NCI-H1694 treated with DMSO at 0.1 percent for 48 hours (cell line): ENCODE data around the gene ZMYND8.
"Not testable (repeated sequence)": the region's sequence is repeated elsewhere in the genome, so short reads cannot be mapped to it uniquely, and the experiment has no call there.

Experiments used
- DNase-seq: peaks from one replicate; lab custom pipeline; 2025; lab: John Stamatoyannopoulos, UW

ZMYND8 gene

GRCh38 chr20:47370850-47371782 lies 14.6 kb upstream of the ZMYND8 start:
- no peak for DNase-seq

GRCh38 chr20:47370214-47370613 lies 13.7 kb upstream of the ZMYND8 start:
- DNase-seq, result no peak

- DNase-seq, result no peak
Observed at GRCh38 chr20:47368301-47368700, 11.8 kb upstream of the ZMYND8 start.

GRCh38 chr20:47366301-47366700 lies 9.8 kb upstream of the ZMYND8 start:
- DNase-seq, result not testable (repeated sequence)

GRCh38 chr20:47365023-47365764 lies 8.7 kb upstream of the ZMYND8 start:
- DNase-seq, result no peak

- DNase-seq, result no peak
Observed at GRCh38 chr20:47362361-47363219, 6.1 kb upstream of the ZMYND8 start.

- DNase-seq, result no peak
Observed at GRCh38 chr20:47361057-47361915, 4.8 kb upstream of the ZMYND8 start.

GRCh38 chr20:47360297-47361056 lies 4.0 kb upstream of the ZMYND8 start:
- DNase-seq, result peak; percentile 77

- no peak for DNase-seq
Observed at GRCh38 chr20:47359530-47360296, 3.2 kb upstream of the ZMYND8 start.

GRCh38 chr20:47358672-47359529 lies 2.4 kb upstream of the ZMYND8 start:
- DNase-seq, result peak; percentile 59

- no peak for DNase-seq
Observed at GRCh38 chr20:47358039-47358671, 1.7 kb upstream of the ZMYND8 start.

GRCh38 chr20:47357296-47358038 lies 968 bp upstream of the ZMYND8 start:
- peak; percentile 83 for DNase-seq

- no peak for DNase-seq
Observed at GRCh38 chr20:47356220-47356525, 326 bp downstream of the ZMYND8 start.

- peak; percentile 15 for DNase-seq
Observed at GRCh38 chr20:47355489-47356219, 845 bp downstream of the ZMYND8 start.

- DNase-seq, result no peak
Observed at GRCh38 chr20:47354714-47355488, 1.6 kb downstream of the ZMYND8 start.

GRCh38 chr20:47354464-47354713 lies 2.1 kb downstream of the ZMYND8 start:
- DNase-seq, result no peak
